Measurements from ENCODE around the gene PPP2CA.
"Not testable (repeated sequence)": the region's sequence is repeated elsewhere in the genome, so short reads cannot be mapped to it uniquely, and the experiment has no call there.

PPP2CA gene

GRCh38 chr5:134161513-134162395 lies 64.1 kb downstream of the PPP2CA start:
- no peak overlapping the region for H3K4me3 ChIP-seq (ENCODE audit: control insufficient read depth, low read depth, low read length)
- no peak for DNase-seq (ENCODE audit: low read depth)
- TF ChIP-seq CTCF (conservative IDR thresholded peaks at IDR 0.05; ENCODE audit: control insufficient read depth, insufficient read depth, low read depth, low read length), result no peak

- DNase-seq (ENCODE audit: low read depth), result no peak
- no peak for TF ChIP-seq CTCF (conservative IDR thresholded peaks at IDR 0.05; ENCODE audit: control insufficient read depth, insufficient read depth, low read depth, low read length)
- H3K4me3 ChIP-seq (ENCODE audit: control insufficient read depth, low read depth, low read length), result no peak overlapping the region
These were observed 72.2 kb downstream of the PPP2CA start for GRCh38 chr5:134153657-134154056.

GRCh38 chr5:134153241-134153640 lies 72.6 kb downstream of the PPP2CA start:
- no peak overlapping the region for H3K4me3 ChIP-seq (ENCODE audit: control insufficient read depth, low read depth, low read length)
- DNase-seq (ENCODE audit: low read depth), result no peak
- TF ChIP-seq CTCF (conservative IDR thresholded peaks at IDR 0.05; ENCODE audit: control insufficient read depth, insufficient read depth, low read depth, low read length), result no peak

GRCh38 chr5:134152173-134152832 lies 73.6 kb downstream of the PPP2CA start:
- not testable (repeated sequence) for H3K4me3 ChIP-seq (ENCODE audit: control insufficient read depth, low read depth, low read length)
- DNase-seq (ENCODE audit: low read depth), result peak; percentile 52

GRCh38 chr5:134151723-134152122 lies 74.2 kb downstream of the PPP2CA start:
- no peak for TF ChIP-seq CTCF (conservative IDR thresholded peaks at IDR 0.05; ENCODE audit: control insufficient read depth, insufficient read depth, low read depth, low read length)
- DNase-seq (ENCODE audit: low read depth), result peak; percentile 49
- no peak overlapping the region for H3K4me3 ChIP-seq (ENCODE audit: control insufficient read depth, low read depth, low read length)

- TF ChIP-seq CTCF (conservative IDR thresholded peaks at IDR 0.05; ENCODE audit: control insufficient read depth, insufficient read depth, low read depth, low read length), result no peak
- no peak for DNase-seq (ENCODE audit: low read depth)
- no peak overlapping the region for H3K4me3 ChIP-seq (ENCODE audit: control insufficient read depth, low read depth, low read length)
These were observed 76.1 kb downstream of the PPP2CA start for GRCh38 chr5:134149571-134150303.
